Kidney glomerular epithelial cell (primary cell): ENCODE results near the gene MBOAT7.
A peak's percentile ranks its signal among the peaks of the same experiment; 100 is the strongest.
"Not testable (repeated sequence)": the region's sequence is repeated elsewhere in the genome, so short reads cannot be mapped to it uniquely, and the experiment has no call there.

Experiments
- DNase-seq: peaks from one replicate; lab custom pipeline; 2025; lab: John Stamatoyannopoulos, UW

Gene MBOAT7

DNA sequence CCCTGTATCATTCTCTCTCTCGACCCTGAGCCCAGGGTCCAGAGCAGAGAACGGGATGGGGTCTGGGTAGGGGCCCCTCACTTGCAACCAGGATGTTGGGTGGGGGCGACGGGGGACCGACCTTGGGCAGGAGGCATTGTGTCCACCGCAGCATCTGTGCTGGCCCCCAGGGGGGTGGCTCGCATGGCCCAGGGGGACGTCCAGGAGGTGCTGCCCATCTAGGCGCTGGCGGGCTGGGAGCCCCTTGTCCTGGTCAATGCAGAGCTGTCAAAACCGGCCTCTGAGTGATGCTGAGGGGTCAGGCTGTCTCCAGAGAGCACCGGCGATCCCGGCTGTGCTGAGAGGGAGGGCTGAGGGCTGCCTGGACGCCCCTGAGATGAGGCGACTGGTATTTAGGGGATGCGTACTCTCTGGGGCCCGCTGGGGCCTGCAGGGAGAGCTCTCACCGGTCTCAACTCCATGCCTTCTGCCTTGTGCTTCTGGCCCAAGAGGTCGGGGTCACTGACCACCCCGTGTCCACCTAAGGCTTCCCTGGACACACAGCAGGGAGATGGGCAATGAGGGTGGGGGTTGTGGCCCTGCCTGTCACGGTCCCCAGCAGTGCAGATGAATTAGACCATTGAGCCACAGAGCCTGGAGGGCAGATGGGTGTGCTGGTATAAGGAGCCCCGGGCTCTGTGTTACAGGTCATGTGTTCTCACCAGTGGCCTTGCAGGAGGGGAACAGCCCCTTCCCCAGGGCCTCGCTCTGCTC is 19.9 kb upstream of the MBOAT7 start:
- DNase-seq = no peak

GRCh38 chr19:54208784-54209057 is 19.3 kb upstream of the MBOAT7 start:
- DNase-seq = no peak

- DNase-seq = no peak
These were observed 18.8 kb upstream of the MBOAT7 start for GRCh38 chr19:54207983-54208783.

- DNase-seq = no peak
These were observed 18.2 kb upstream of the MBOAT7 start for GRCh38 chr19:54207676-54207982.

DNA sequence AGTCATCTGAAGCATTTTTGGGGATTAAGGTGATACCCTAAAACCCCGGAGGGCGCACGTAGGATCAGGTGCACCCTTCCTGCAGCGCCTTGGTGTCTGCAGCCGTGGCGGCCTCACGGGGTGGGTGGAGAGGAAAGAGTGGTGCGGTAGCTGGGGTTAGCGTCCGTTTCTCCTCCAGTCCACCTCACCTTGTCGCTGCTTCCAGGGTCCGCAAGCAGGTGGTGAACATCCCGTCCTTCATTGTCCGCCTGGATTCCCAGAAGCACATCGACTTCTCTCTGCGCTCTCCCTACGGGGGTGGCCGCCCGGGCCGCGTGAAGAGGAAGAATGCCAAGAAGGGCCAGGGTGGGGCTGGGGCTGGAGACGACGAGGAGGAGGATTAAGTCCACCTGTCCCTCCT is 17.8 kb upstream of the MBOAT7 start:
- DNase-seq = not testable (repeated sequence)

- no peak for DNase-seq
These were observed 17.4 kb upstream of the MBOAT7 start for GRCh38 chr19:54206831-54207177.

- DNase-seq = no peak
These were observed 16.9 kb upstream of the MBOAT7 start for GRCh38 chr19:54206030-54206830.

DNA sequence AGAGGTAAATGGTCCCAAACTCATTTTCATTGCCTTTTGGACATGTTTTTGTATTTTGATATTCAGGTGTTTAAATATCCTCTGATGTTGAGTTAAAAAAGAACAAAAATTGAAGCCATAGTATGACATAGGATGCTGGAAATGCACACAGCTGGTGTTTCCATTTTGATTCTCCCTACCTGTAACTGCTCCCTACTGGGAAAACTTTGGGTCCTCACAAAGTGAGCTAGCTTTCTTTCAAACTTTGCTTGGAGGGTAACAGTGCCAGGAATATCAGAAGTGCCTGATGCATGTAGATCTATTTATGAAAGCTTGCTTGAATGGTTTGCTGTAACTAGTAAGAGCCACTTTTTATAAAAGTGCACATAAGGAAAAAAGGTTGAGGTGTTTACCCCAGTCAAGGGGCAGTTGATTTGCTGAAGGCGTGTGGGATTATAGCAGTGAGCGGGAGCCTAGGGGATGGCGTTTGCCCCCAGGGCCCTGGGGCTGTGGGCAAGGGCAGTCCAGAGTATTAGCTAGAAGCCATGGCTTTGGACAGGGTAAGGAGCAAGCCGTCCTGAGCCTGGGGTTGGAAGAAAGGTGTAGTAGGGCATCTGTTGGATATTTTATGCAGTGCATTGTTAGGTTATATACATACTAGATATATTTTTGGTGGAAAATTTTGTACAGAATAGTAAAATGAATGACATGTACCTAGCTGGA is 15.5 kb upstream of the MBOAT7 start:
- no peak for DNase-seq

DNA sequence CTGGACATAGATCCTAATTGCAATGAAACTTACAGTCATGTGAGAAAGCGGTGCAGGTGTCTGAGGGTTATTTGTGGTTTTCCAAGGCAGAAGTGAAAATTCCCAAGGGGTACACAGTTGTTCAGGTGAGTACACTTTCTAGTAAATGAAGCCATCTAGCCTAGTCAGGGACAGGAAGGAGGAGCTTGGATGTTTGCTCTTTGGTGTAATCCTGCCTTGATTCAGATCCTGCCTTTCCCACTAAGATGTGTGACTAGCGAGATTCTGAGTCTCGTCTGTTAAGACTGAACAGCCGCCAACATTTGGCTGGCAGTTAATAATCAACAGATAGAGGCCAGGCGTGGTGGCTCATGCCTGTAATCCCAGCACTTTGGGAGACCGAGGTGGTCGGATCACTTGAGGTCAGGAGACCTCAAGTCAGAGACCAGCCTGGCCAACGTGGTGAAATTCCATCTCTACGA is 13.8 kb upstream of the MBOAT7 start:
- DNase-seq = peak; percentile 32

DNA sequence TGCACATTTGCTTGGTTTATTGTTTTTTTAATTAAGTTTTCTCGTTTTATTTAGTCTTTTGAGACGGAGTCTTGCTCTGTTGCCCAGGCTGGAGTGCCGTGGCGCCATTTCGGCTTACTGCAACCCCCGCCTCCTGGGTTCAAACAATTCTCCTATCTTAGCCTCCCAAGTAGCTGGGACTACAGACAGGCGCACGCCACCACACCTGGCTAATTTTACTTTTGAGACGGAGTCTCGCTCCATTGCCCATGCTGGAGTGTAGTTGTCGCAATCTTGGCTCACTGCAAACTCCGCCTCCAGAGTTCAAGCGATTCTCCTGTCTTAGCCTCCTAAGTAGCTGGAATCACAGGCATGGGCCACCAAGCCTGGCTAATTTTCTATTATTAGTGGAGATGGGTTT is 12.6 kb upstream of the MBOAT7 start:
- DNase-seq = peak; percentile 23

GRCh38 chr19:54201172-54201701 is 11.9 kb upstream of the MBOAT7 start:
- no peak for DNase-seq

DNA sequence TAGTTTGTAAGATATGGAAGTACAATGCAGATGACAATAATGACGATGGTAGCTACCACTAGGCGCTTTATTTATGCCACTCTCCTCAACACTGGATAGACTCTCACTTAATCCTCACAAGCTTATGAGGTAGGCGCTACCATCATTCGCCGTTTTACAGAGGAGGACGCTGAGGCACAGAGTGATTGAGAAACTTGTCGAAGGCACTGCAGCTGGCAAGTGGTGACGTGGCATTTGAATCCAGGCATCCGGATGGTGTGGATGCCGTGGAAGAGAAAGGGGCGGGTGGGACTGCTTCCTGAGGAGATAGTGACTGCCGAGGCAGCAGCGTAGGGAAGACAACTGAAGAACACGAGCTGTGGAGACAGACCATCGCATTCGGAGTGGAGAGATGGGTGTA is 10.0 kb upstream of the MBOAT7 start:
- no peak for DNase-seq

DNA sequence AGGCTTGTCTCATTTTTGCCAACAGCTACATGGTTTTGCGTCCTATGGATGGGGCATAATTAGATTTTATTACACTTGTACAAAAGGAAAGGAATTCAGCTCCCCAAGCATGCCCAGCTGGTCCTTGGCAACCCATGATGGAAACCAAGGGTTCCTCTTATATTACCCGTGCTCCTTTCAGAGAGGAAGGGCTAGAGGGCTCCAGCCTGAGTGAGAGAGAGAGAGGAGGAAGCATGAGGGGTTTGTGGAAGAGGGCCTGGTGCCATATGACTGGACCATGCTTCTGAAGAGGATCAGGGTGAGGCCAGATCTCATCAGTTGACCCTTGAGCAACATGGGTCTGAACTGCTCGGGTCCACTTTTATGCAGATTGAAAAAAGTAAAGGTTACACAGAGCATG is 7.7 kb upstream of the MBOAT7 start:
- DNase-seq = no peak

DNA sequence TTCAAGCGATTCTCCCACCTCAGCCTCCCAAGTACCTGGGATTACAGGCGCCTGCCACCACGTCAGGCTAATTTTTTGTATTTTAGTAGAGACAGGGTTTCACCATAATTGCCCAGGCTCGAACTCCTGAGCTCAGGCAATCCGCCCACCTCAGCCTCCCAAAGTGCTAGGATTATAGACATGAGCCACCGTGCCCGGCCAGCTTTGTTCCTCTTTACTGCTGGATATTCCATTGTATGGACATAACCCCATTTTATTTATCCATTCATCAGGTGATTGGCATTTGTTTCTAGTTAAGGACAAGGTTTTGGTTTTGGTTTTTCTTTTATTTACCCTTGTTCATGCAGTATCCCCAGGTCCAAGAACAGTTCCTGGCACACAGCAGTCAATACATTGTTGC is 7.2 kb upstream of the MBOAT7 start:
- DNase-seq = no peak

DNA sequence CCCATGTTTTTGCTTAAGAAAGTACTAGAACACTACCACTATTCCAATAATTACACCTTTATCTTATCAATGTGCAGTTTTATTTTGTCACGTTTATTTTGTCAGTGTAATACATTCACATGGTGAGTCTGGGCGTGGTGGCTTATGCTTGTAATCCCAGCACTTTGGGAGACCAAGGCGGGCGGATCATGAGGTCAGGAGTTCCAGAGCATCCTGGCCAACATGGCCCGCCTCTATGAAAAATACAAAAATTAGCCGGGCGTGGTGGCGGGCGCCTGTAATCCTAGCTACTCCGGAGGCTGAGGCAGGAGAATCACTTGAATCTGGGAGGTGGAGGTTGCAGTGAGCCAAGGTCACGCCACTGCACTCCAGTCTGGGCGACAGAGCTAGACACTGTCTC is 5.1 kb upstream of the MBOAT7 start:
- not testable (repeated sequence) for DNase-seq

- no peak for DNase-seq
These were observed 3.6 kb upstream of the MBOAT7 start for GRCh38 chr19:54193011-54193410.

DNA sequence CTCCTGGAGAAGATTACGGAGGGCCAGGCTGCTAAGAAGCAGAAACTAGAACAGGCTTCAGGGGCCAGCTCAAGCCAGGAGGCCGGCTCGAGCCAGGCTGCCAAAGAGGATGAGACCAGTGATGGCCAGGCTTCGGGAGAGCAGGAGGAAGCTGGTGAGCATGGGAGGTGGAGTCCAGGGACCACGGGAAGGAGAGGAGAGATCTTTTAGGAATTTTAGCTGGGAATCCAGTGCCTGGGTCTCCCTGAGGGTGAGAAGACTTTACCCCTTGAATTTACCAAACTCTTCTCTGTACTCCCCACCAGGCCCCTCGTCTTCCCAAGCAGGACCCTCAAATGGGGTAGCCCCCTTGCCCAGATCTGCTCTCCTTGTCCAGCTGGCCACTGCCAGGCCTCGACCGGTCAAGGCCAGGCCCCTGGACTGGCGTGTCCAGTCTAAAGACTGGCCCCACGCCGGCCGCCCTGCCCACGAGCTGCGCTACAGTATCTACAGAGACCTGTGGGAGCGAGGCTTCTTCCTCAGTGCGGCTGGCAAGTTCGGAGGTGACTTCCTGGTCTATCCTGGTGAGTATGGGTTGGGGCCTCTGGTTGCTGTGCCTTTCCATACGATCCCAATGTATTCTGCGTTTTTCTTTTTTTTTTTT is 2.6 kb upstream of the MBOAT7 start:
- DNase-seq = no peak

- peak; percentile 79 for DNase-seq
These were observed 1.8 kb upstream of the MBOAT7 start, which contains the start of gene TSEN34 for GRCh38 chr19:54191011-54191810. Gene TSEN34 (plus strand): TSS chr19:54191308. CDS start chr19:54191365, 57 bp downstream.

- peak; percentile 100 for DNase-seq
These were observed 1.2 kb upstream of the MBOAT7 start for GRCh38 chr19:54190503-54191010.

DNA sequence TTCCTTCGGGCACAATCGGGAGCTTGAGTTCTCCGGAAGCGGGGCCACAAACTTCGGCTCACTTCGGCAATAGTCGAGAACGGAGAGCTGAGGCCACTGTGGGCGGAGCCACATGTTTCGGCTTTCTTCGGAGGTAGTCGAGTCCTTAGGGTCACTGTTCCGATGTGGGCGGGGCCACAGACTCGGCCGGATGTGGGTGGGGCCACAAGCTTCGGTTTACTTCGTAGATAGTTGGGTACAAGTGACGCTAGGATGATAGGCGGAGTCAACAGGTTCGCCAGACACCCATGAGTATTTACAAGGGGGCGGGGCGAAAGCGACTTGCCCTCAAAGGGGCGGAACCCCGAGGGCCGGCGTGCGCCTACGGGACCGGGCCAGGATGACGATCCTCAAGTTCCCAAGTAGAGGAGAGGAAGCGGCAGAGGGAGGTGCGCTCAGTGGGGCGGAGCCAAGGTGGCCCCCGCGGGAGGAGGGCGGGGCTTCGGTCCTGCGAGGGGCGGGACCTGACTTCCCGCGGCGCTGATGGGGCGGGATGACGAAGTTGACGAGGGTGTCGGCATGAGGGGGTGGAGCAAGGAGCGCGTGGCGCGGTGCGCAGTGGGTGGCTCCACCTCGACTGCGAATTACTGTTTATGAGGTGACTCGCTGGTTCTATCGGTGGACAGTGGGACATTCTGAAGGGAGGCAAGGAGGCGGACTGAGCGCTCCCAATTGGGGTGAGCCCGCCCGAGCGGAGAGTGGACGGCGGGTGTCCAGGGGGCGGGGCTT is 539 bp upstream of the MBOAT7 start:
- peak; percentile 100 for DNase-seq
